Neural cell (in vitro differentiated cells): Measurements from ENCODE around the gene CNN1. TPM values are rescaled to one million over a fixed set of nuclear protein-coding genes. Genes with fewer than 3 reads are reported as not detected.
A peak's percentile ranks its signal among the peaks of the same experiment; 100 is the strongest.

Source experiments
- H2AFZ ChIP-seq: fragments of 200-600, 300-800 bp; sonication (generic), shearing (Covaris generic); 2 replicates; pipeline ENCODE4 v1.6.0; 2014; ENCODE audit warnings: low read depth, mild to moderate bottlenecking, antibody characterized with exemption, low read length, moderate library complexity
- H3F3A ChIP-seq: fragments of 200-600 bp; shearing (Covaris generic); 2 replicates; pipeline ENCODE4 v1.6.1; 2016; ENCODE audit warnings: mild to moderate bottlenecking, moderate library complexity, mixed read lengths, antibody characterized with exemption, low read length; ENCODE audit not compliant: insufficient read depth, poor library complexity, severe bottlenecking
- H3K27ac ChIP-seq: fragments of 200-600, 300-800 bp; sonication (generic), shearing (Covaris generic); 2 replicates; pipeline ENCODE4 v1.5.1; 2014; ENCODE audit warnings: mild to moderate bottlenecking, low read length, moderate library complexity
- H3K27me3 ChIP-seq: fragments of 300-800, 200-600 bp; sonication (generic), shearing (Covaris generic); 2 replicates; pipeline ENCODE4 v1.6.0; 2014; ENCODE audit warnings: mild to moderate bottlenecking, low read depth, low read length, moderate library complexity; ENCODE audit not compliant: insufficient read depth
- H3K36me3 ChIP-seq: fragments of 300-800, 200-600 bp; sonication (generic), shearing (Covaris generic); 2 replicates; pipeline ENCODE4 v1.5.1; 2014; ENCODE audit warnings: mild to moderate bottlenecking, antibody characterized with exemption, low read length, moderate library complexity; ENCODE audit not compliant: insufficient read depth
- H3K4me2 ChIP-seq: fragments of 300-800, 200-600 bp; sonication (generic), shearing (Covaris generic); 2 replicates; pipeline ENCODE4 v1.6.0; 2014; ENCODE audit warnings: mild to moderate bottlenecking, low read length
- H3K4me3 ChIP-seq: fragments of 300-800, 200-600 bp; sonication (generic), shearing (Covaris generic); 2 replicates; pipeline ENCODE4 v1.5.1; 2014; ENCODE audit warnings: mild to moderate bottlenecking, low read length, moderate library complexity
- H3K79me2 ChIP-seq: fragments of 200-600 bp; shearing (Covaris generic); replicated peaks from 2 replicates; pipeline ENCODE4 v1.6.0; 2014; ENCODE audit warnings: mild to moderate bottlenecking, low read length, moderate library complexity; ENCODE audit not compliant: insufficient read depth
- H3K9ac ChIP-seq: fragments of 300-800, 200-600 bp; sonication (generic), shearing (Covaris generic); 2 replicates; pipeline ENCODE4 v1.6.1; 2016; ENCODE audit warnings: mild to moderate bottlenecking, low read length, mixed read lengths
- H3K9me2 ChIP-seq: fragments of 200-600 bp; shearing (Covaris generic); 2 replicates; pipeline ENCODE4 v1.6.1; 2016; ENCODE audit warnings: mild to moderate bottlenecking, low read length, mixed read lengths; ENCODE audit not compliant: insufficient read depth
- H3K9me3 ChIP-seq: fragments of 200-600, 300-800 bp; sonication (generic), shearing (Covaris generic); 2 replicates; pipeline ENCODE4 v1.6.1; 2016; ENCODE audit warnings: mild to moderate bottlenecking, mixed run types, low read length, moderate library complexity, mixed read lengths
- H4K20me1 ChIP-seq: fragments of 200-600 bp; shearing (Covaris generic); 2 replicates; pipeline ENCODE4 v1.6.1; 2016; ENCODE audit warnings: mild to moderate bottlenecking, mixed run types; ENCODE audit not compliant: insufficient read depth
- CTCF ChIP-seq: fragments of 450-650 bp; IDR thresholded peaks from 2 replicates; pipeline ENCODE4 v1.5.1; 2014; ENCODE audit warnings: antibody characterized with exemption, mild to moderate bottlenecking, moderate library complexity; ENCODE audit not compliant: poor library complexity, severe bottlenecking
- EP300 ChIP-seq: fragments of 450-650 bp; conservative IDR thresholded peaks from 2 replicates; pipeline ENCODE4 v1.6.1; 2014; ENCODE audit warnings: antibody characterized with exemption, mild to moderate bottlenecking, moderate library complexity; ENCODE audit not compliant: poor library complexity, severe bottlenecking
- EZH2 ChIP-seq: fragments of 200-600, 300-800 bp; shearing (Covaris generic), sonication (generic); IDR thresholded peaks from 2 replicates; pipeline ENCODE4 v1.6.1; 2014; ENCODE audit warnings: antibody characterized with exemption, low read length, borderline replicate concordance, mild to moderate bottlenecking; ENCODE audit not compliant: insufficient read depth, poor library complexity, severe bottlenecking
- MXI1 ChIP-seq: fragments of 450-650 bp; conservative IDR thresholded peaks from 2 replicates; pipeline ENCODE4 v1.6.1; 2014; ENCODE audit warnings: antibody characterized with exemption, mild to moderate bottlenecking; ENCODE audit not compliant: poor library complexity, severe bottlenecking
- POLR2AphosphoS5 ChIP-seq: IDR thresholded peaks from 2 replicates; pipeline ENCODE4 v1.6.1; 2012
- RAD21 ChIP-seq: fragments of 450-650 bp; conservative IDR thresholded peaks from 2 replicates; pipeline ENCODE4 v1.6.1; 2014; ENCODE audit warnings: antibody characterized with exemption, mild to moderate bottlenecking, moderate library complexity
- SMC3 ChIP-seq: fragments of 450-650 bp; conservative IDR thresholded peaks from 2 replicates; pipeline ENCODE4 v1.6.1; 2014; ENCODE audit warnings: antibody characterized with exemption, mild to moderate bottlenecking, moderate library complexity; ENCODE audit not compliant: poor library complexity
- TAF1 ChIP-seq: IDR thresholded peaks from 2 replicates; pipeline ENCODE4 v1.6.1; 2012; ENCODE audit warnings: low read depth
- polyA plus RNA-seq: library from polyadenylated mRNA; depleted of rRNA; stranded (reverse); fragments of >200 nt; gene quantifications from 2 replicates; pipeline ENCODE4 v1.2.3, GENCODE V29; 2014

The CNN1 gene
- polyA plus RNA-seq, 1 donor from 2014 or later, result not detected

GRCh38 chr19:11495481-11495880 is 43.2 kb upstream of the CNN1 start:
- TF ChIP-seq SMC3 (no peak), RAD21 (no peak)
- Histone ChIP-seq H3F3A (no peaks in the 10 kb centered on the region), H2AFZ (no peak overlapping the region), H3K9ac (no peak overlapping the region), H3K9me2 (no peaks in the 10 kb centered on the region), H3K4me2 (no peak overlapping the region), H3K4me3 (no peak overlapping the region), H3K9me3 (no peaks in the 10 kb centered on the region), H4K20me1 (no peaks in the 10 kb centered on the region), H3K27me3 (no peaks in the 10 kb centered on the region), H3K27ac (no peak overlapping the region), H3K79me2 (no peaks in the 10 kb centered on the region), H3K36me3 (no peaks in the 10 kb centered on the region)

- H3K79me2 ChIP-seq, result no peaks in the 10 kb centered on the region
- no peak overlapping the region for H3K27ac ChIP-seq
- no peak overlapping the region for H3K4me3 ChIP-seq
- no peaks in the 10 kb centered on the region for H4K20me1 ChIP-seq
- H3K4me2 ChIP-seq, result no peak overlapping the region
- no peak for TF ChIP-seq EZH2
- no peak for TF ChIP-seq CTCF
- TF ChIP-seq POLR2AphosphoS5, result no peak
- TF ChIP-seq TAF1, result no peak
- no peak for TF ChIP-seq MXI1
- no peak overlapping the region for H3K9ac ChIP-seq
- H2AFZ ChIP-seq, result no peak overlapping the region
- H3K9me3 ChIP-seq, result no peaks in the 10 kb centered on the region
- no peaks in the 10 kb centered on the region for H3K27me3 ChIP-seq
- no peaks in the 10 kb centered on the region for H3K36me3 ChIP-seq
- H3K9me2 ChIP-seq, result no peaks in the 10 kb centered on the region
- H3F3A ChIP-seq, result no peaks in the 10 kb centered on the region
Measured at GRCh38 chr19:11495885-11496284, 42.8 kb upstream of the CNN1 start.

- no peaks in the 10 kb centered on the region for H3K9me2 ChIP-seq
- H3F3A ChIP-seq, result no peaks in the 10 kb centered on the region
- H4K20me1 ChIP-seq, result no peaks in the 10 kb centered on the region
- no peaks in the 10 kb centered on the region for H3K27me3 ChIP-seq
- H3K27ac ChIP-seq, result no peak overlapping the region
- no peak overlapping the region for H3K9ac ChIP-seq
- no peaks in the 10 kb centered on the region for H3K9me3 ChIP-seq
- no peak overlapping the region for H3K4me2 ChIP-seq
- H3K79me2 ChIP-seq, result no peaks in the 10 kb centered on the region
- TF ChIP-seq MXI1 (no peak), RAD21 (peak; percentile 33), SMC3 (peak; percentile 54), CTCF (peak; percentile 58), EP300 (no peak)
- H2AFZ ChIP-seq, result no peak overlapping the region
- no peak overlapping the region for H3K4me3 ChIP-seq
- no peaks in the 10 kb centered on the region for H3K36me3 ChIP-seq
Measured at GRCh38 chr19:11496391-11497163, 42.1 kb upstream of the CNN1 start.
